Mesothelial cell of epicardium (in vitro differentiated cells): ENCODE measurements around the gene FOXN3. TPM values are rescaled to one million over a fixed set of nuclear protein-coding genes. Genes with fewer than 3 reads are reported as not detected.
A peak's percentile ranks its signal among the peaks of the same experiment; 100 is the strongest.

Experiments used
- DNase-seq, 2 experiments: peaks; one replicate each; pipeline ENCODE4 v3.0.0; 2021; ENCODE audit warnings: low spot score in 2 of 2; ENCODE audit not compliant: unreplicated experiment in 2 of 2
- H3K27ac Mint-ChIP-seq: 2 replicates; pipeline ENCODE4 v1.8.0; 2021; ENCODE audit warnings: mixed read lengths
- H3K27me3 Mint-ChIP-seq: 2 replicates; pipeline ENCODE4 v1.8.0; 2021; ENCODE audit warnings: low read depth, mixed read lengths
- H3K36me3 Mint-ChIP-seq: 2 replicates; pipeline ENCODE4 v1.8.0; 2021; ENCODE audit warnings: mixed read lengths
- H3K4me1 Mint-ChIP-seq: 2 replicates; pipeline ENCODE4 v1.8.0; 2021; ENCODE audit warnings: mixed read lengths
- H3K4me3 Mint-ChIP-seq: 2 replicates; pipeline ENCODE4 v1.8.0; 2021; ENCODE audit warnings: mild to moderate bottlenecking, moderate library complexity, mixed read lengths
- H3K9me3 Mint-ChIP-seq: 2 replicates; pipeline ENCODE4 v1.8.0; 2021; ENCODE audit warnings: mixed read lengths
- CTCF ChIP-seq: fragments of 200-600 bp; sonication (generic); IDR thresholded peaks from one replicate; pipeline ENCODE4 v1.5.0; 2021; ENCODE audit warnings: antibody characterized with exemption; ENCODE audit not compliant: unreplicated experiment
- total RNA-seq: library from RNA; stranded (reverse); gene quantifications from 3 replicates; pipeline ENCODE4 v1.2.1, GENCODE V29; 2021

Gene FOXN3
- total RNA-seq, 1 donor from 2014 or later, result 124 TPM

GRCh38 chr14:89146274-89146673 lies 270.8 kb downstream of the FOXN3 start:
- DNase-seq, result no peak
- H3K4me1 Mint-ChIP-seq, result peaks cover 8% of the 10 kb centered on the region
- H3K27me3 Mint-ChIP-seq, result no peaks in the 10 kb centered on the region
- no peak overlapping the region for H3K27ac Mint-ChIP-seq
- no peaks in the 10 kb centered on the region for H3K9me3 Mint-ChIP-seq
- no peaks in the 10 kb centered on the region for H3K36me3 Mint-ChIP-seq
- TF ChIP-seq CTCF, result no peak
- no peak overlapping the region for H3K4me3 Mint-ChIP-seq

GRCh38 chr14:89144642-89145041 lies 272.4 kb downstream of the FOXN3 start:
- peaks cover 3% of the 10 kb centered on the region for H3K27me3 Mint-ChIP-seq
- peaks cover 13% of the 10 kb centered on the region for H3K4me1 Mint-ChIP-seq
- TF ChIP-seq CTCF, result no peak
- no peak for DNase-seq
- no peak overlapping the region for H3K4me3 Mint-ChIP-seq
- H3K27ac Mint-ChIP-seq, result no peak overlapping the region
- no peaks in the 10 kb centered on the region for H3K9me3 Mint-ChIP-seq
- H3K36me3 Mint-ChIP-seq, result no peaks in the 10 kb centered on the region

- Mint-ChIP-seq H3K27ac (no peak overlapping the region), H3K4me3 (no peak overlapping the region), H3K4me1 (peaks cover 13% of the 10 kb centered on the region), H3K27me3 (peaks cover 5% of the 10 kb centered on the region), H3K9me3 (no peaks in the 10 kb centered on the region), H3K36me3 (no peaks in the 10 kb centered on the region)
- DNase-seq, result no peak
- no peak for TF ChIP-seq CTCF
These were observed 273.0 kb downstream of the FOXN3 start for GRCh38 chr14:89144066-89144465.

GRCh38 chr14:89143595-89143994 lies 273.4 kb downstream of the FOXN3 start:
- Mint-ChIP-seq H3K27ac (no peak overlapping the region), H3K9me3 (no peaks in the 10 kb centered on the region), H3K27me3 (peaks cover 5% of the 10 kb centered on the region), H3K4me1 (peaks cover 13% of the 10 kb centered on the region), H3K4me3 (no peak overlapping the region), H3K36me3 (no peaks in the 10 kb centered on the region)
- DNase-seq, result no peak
- no peak for TF ChIP-seq CTCF

GRCh38 chr14:89142366-89142765 lies 274.7 kb downstream of the FOXN3 start:
- no peak for DNase-seq
- TF ChIP-seq CTCF, result no peak
- Mint-ChIP-seq H3K27ac (no peak overlapping the region), H3K27me3 (peaks cover 5% of the 10 kb centered on the region), H3K9me3 (no peaks in the 10 kb centered on the region), H3K4me1 (peaks cover 13% of the 10 kb centered on the region), H3K4me3 (no peak overlapping the region), H3K36me3 (no peaks in the 10 kb centered on the region)

- TF ChIP-seq CTCF, result no peak
- H3K9me3 Mint-ChIP-seq, result peaks cover 3% of the 10 kb centered on the region
- H3K27me3 Mint-ChIP-seq, result peaks cover 5% of the 10 kb centered on the region
These were observed 275.2 kb downstream of the FOXN3 start for GRCh38 chr14:89141862-89142261.

More at GRCh38 chr14:89141862-89142261, 275.2 kb downstream of the FOXN3 start:
- H3K4me1 Mint-ChIP-seq, result peaks cover 13% of the 10 kb centered on the region
- H3K4me3 Mint-ChIP-seq, result no peak overlapping the region
- peak overlapping the region; percentile 34 for H3K27ac Mint-ChIP-seq
- H3K36me3 Mint-ChIP-seq, result no peaks in the 10 kb centered on the region
- no peak for DNase-seq
